ENCODE data around the gene FPR2. TPM values are rescaled to one million over a fixed set of nuclear protein-coding genes. Genes with fewer than 3 reads are reported as not detected.
A peak's percentile ranks its signal among the peaks of the same experiment; 100 is the strongest.

Gene FPR2
- total and polyA plus RNA-seq, 2 experiments from 2014 or later, result not detected

- no peaks in the 10 kb centered on the region for H3K79me2 ChIP-seq (replicated peaks; ENCODE audit: insufficient read depth)
- H3K27me3 Mint-ChIP-seq (ENCODE audit: insufficient read depth, low read depth, poor library complexity), result peaks cover 36% of the 10 kb centered on the region
- H3K36me3 Mint-ChIP-seq (ENCODE audit: low read depth), result peaks cover 3% of the 10 kb centered on the region; the same call in 2 of the 3 replicates
- no peak overlapping the region for H3K27ac Mint-ChIP-seq
- H3K27me3 ChIP-seq (ENCODE audit: insufficient read depth), result peaks cover 52% of the 10 kb centered on the region
- H4K20me1 ChIP-seq (replicated peaks; ENCODE audit: insufficient read depth), result no peaks in the 10 kb centered on the region
- peak; percentile 69 for DNase-seq (ENCODE audit: low spot score)
- no peaks in the 10 kb centered on the region for H3K36me3 ChIP-seq (ENCODE audit: insufficient read depth)
- peak overlapping the region; percentile 92 for H2AFZ ChIP-seq
- no peaks in the 10 kb centered on the region for H3K4me1 ChIP-seq (ENCODE audit: insufficient read depth)
- peak overlapping the region; percentile 87 for H3K4me2 ChIP-seq
- H3K27ac ChIP-seq (ENCODE audit: low read depth), result no peak overlapping the region
- H3K4me3 Mint-ChIP-seq, result peak overlapping the region; percentile 68
- no peak for TF ChIP-seq STAT1 (IDR thresholded peaks at IDR 0.05; ENCODE audit: unreplicated experiment)
- TF ChIP-seq EZH2 (IDR thresholded peaks at IDR 0.05; ENCODE audit: low read depth, unreplicated experiment), result peak; percentile 52
- TF ChIP-seq, protein P1, sequence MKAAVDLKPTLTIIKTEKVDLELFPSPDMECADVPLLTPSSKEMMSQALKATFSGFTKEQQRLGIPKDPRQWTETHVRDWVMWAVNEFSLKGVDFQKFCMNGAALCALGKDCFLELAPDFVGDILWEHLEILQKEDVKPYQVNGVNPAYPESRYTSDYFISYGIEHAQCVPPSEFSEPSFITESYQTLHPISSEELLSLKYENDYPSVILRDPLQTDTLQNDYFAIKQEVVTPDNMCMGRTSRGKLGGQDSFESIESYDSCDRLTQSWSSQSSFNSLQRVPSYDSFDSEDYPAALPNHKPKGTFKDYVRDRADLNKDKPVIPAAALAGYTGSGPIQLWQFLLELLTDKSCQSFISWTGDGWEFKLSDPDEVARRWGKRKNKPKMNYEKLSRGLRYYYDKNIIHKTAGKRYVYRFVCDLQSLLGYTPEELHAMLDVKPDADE (IDR thresholded peaks at IDR 0.05), result no peak
- peak; percentile 25; the same call in 1 of the 2 replicates for TF ChIP-seq POLR2AphosphoS5 (IDR thresholded peaks at IDR 0.05; ENCODE audit: low read depth)
- TF ChIP-seq CREB1 (CRISPR knock-in tag; IDR thresholded peaks at IDR 0.05; ENCODE audit: low read depth), result no peak
- TF ChIP-seq EZH2phosphoT487 (IDR thresholded peaks at IDR 0.05; ENCODE audit: unreplicated experiment), result no peak
- TF ChIP-seq CTCF (conservative IDR thresholded peaks at IDR 0.05; ENCODE audit: low read depth in 2 of 2), result no peak
- no peak for TF ChIP-seq JUNB (IDR thresholded peaks at IDR 0.05; ENCODE audit: unreplicated experiment)
- TF ChIP-seq REST (IDR thresholded peaks at IDR 0.05; ENCODE audit: unreplicated experiment), result no peak
- no peak for TF ChIP-seq NANOG (IDR thresholded peaks at IDR 0.05; ENCODE audit: borderline replicate concordance)
- no peak for TF ChIP-seq ZNF331 (CRISPR knock-in tag; IDR thresholded peaks at IDR 0.05; ENCODE audit: low read depth)
- H3K4me3 ChIP-seq, result peak overlapping the region; percentile 77
- peaks cover 9% of the 10 kb centered on the region for H3K4me1 Mint-ChIP-seq
- ATAC-seq, result peak; percentile 89
- no peaks in the 10 kb centered on the region for H3K9me2 ChIP-seq (ENCODE audit: insufficient read depth)
- peaks cover 4% of the 10 kb centered on the region; the same call in 2 of the 3 replicates for H3K9me3 Mint-ChIP-seq
- no peaks in the 10 kb centered on the region for H3F3A ChIP-seq (replicated peaks; ENCODE audit: low read depth)
Observed at GRCh38 chr19:51719251-51719988, 41.6 kb upstream of the FPR2 start.
